WTC11 (cell line): ENCODE results near the gene SUSD4.

Experiments
- CBFB ChIP-seq: sonication (generic); formaldehyde crosslinking; IDR thresholded peaks from 2 replicates; pipeline ENCODE4 v1.8.1; 2022; ENCODE audit warnings: mild to moderate bottlenecking, low read depth, missing genetic modification reagents
- CREB1 ChIP-seq: sonication (generic); formaldehyde crosslinking; IDR thresholded peaks from 2 replicates; pipeline ENCODE4 v1.8.0; 2023; ENCODE audit warnings: mild to moderate bottlenecking, missing genetic modification reagents
- ELF4 ChIP-seq: sonication (generic); formaldehyde crosslinking; IDR thresholded peaks from 2 replicates; pipeline ENCODE4 v1.8.1; 2022; ENCODE audit warnings: low read depth, mild to moderate bottlenecking, moderate library complexity, missing genetic modification reagents
- ETV6 ChIP-seq: sonication (generic); formaldehyde crosslinking; IDR thresholded peaks from 2 replicates; pipeline ENCODE4 v1.8.1; 2022; ENCODE audit warnings: mild to moderate bottlenecking, missing genetic modification reagents
- GABPB1 ChIP-seq: sonication (generic); formaldehyde crosslinking; IDR thresholded peaks from 2 replicates; pipeline ENCODE4 v1.8.1; 2023; ENCODE audit warnings: mild to moderate bottlenecking, missing genetic modification reagents
- MXD4 ChIP-seq: fragments of 250-450 bp; sonication (Bioruptor Pico); IDR thresholded peaks from 2 replicates; pipeline ENCODE4 v1.8.0; 2021; ENCODE audit warnings: mild to moderate bottlenecking, moderate library complexity, borderline replicate concordance
- TCF7 ChIP-seq: sonication (generic); formaldehyde crosslinking; IDR thresholded peaks from 2 replicates; pipeline ENCODE4 v1.8.0; 2022; ENCODE audit warnings: mild to moderate bottlenecking, low read depth, missing genetic modification reagents, moderate library complexity
- TEAD1 ChIP-seq: sonication (generic); formaldehyde crosslinking; IDR thresholded peaks from 2 replicates; pipeline ENCODE4 v1.8.0; 2022; ENCODE audit warnings: mild to moderate bottlenecking, missing genetic modification reagents
- TF ChIP-seq, protein P1 (sequence below): sonication (generic); formaldehyde crosslinking; conservative IDR thresholded peaks from 2 replicates; pipeline ENCODE4 v1.8.1; 2022; ENCODE audit warnings: mild to moderate bottlenecking, missing genetic modification reagents
- TF ChIP-seq, protein P2 (sequence below): sonication (generic); formaldehyde crosslinking; IDR thresholded peaks from 2 replicates; pipeline ENCODE4 v1.8.0; 2022; ENCODE audit warnings: mild to moderate bottlenecking, missing genetic modification reagents
- TF ChIP-seq, protein P3 (sequence below): fragments of 200-600 bp; IDR thresholded peaks from 2 replicates; pipeline ENCODE4 v1.8.0; 2022; ENCODE audit warnings: antibody characterized with exemption

DNA sequence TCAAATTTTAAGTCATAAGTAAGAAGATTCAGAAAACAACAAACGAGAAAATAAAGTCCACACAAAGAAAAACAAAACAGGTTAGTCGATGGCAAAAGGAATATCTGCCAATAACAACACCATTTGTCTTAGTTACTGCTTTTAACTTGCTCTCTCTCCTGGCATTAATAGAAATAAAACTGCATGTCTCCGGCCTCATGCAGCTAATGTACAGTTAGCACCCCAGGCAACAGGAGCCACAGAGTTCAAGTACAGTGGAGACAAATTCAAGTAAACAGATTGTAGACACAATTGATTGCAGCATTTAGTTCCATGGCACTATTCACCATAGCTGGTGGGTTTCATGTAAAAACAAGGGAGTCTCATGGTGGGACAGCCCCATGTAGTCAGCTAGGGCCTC, 33.5 kb downstream of the SUSD4 start:
- TF ChIP-seq GABPB1 (no peak), TEAD1 (no peak), CBFB (CRISPR knock-in tag) (no peak), ELF4 (CRISPR knock-in tag) (no peak), MXD4 (no peak), ETV6 (CRISPR knock-in tag) (no peak), TCF7 (CRISPR knock-in tag) (no peak), CREB1 (CRISPR knock-in tag) (no peak)
- TF ChIP-seq, protein P1, sequence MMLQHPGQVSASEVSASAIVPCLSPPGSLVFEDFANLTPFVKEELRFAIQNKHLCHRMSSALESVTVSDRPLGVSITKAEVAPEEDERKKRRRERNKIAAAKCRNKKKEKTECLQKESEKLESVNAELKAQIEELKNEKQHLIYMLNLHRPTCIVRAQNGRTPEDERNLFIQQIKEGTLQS (CRISPR knock-in tag): no peak
- TF ChIP-seq, protein P2, sequence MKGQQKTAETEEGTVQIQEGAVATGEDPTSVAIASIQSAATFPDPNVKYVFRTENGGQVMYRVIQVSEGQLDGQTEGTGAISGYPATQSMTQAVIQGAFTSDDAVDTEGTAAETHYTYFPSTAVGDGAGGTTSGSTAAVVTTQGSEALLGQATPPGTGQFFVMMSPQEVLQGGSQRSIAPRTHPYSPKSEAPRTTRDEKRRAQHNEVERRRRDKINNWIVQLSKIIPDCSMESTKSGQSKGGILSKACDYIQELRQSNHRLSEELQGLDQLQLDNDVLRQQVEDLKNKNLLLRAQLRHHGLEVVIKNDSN: no peak
- TF ChIP-seq, protein P3, sequence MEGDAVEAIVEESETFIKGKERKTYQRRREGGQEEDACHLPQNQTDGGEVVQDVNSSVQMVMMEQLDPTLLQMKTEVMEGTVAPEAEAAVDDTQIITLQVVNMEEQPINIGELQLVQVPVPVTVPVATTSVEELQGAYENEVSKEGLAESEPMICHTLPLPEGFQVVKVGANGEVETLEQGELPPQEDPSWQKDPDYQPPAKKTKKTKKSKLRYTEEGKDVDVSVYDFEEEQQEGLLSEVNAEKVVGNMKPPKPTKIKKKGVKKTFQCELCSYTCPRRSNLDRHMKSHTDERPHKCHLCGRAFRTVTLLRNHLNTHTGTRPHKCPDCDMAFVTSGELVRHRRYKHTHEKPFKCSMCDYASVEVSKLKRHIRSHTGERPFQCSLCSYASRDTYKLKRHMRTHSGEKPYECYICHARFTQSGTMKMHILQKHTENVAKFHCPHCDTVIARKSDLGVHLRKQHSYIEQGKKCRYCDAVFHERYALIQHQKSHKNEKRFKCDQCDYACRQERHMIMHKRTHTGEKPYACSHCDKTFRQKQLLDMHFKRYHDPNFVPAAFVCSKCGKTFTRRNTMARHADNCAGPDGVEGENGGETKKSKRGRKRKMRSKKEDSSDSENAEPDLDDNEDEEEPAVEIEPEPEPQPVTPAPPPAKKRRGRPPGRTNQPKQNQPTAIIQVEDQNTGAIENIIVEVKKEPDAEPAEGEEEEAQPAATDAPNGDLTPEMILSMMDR: no peak
